Mesodermal cell (in vitro differentiated cells): Measurements from ENCODE around the gene FBXW8.

Source experiments
- H3K27ac ChIP-seq: 2 replicates; pipeline ENCODE4 v1.7.0; 2013; ENCODE audit warnings: mild to moderate bottlenecking, low read depth, low read length, moderate library complexity; ENCODE audit not compliant: severe bottlenecking
- H3K36me3 ChIP-seq: 2 replicates; pipeline ENCODE4 v1.7.1; 2013; ENCODE audit warnings: mild to moderate bottlenecking, low read length, moderate library complexity; ENCODE audit not compliant: control insufficient read depth, insufficient read depth
- H3K4me1 ChIP-seq: one replicate; pipeline ENCODE4 v1.7.1; 2013; ENCODE audit warnings: mild to moderate bottlenecking, low read length; ENCODE audit not compliant: insufficient read depth, control insufficient read depth, poor library complexity, severe bottlenecking
- H3K4me3 ChIP-seq: 2 replicates; pipeline ENCODE4 v1.7.0; 2013; ENCODE audit warnings: low read length, control low read depth, mild to moderate bottlenecking; ENCODE audit not compliant: insufficient read depth, poor library complexity, severe bottlenecking; ENCODE audit errors: extremely low read depth
- H3K9me3 ChIP-seq: 2 replicates; pipeline ENCODE4 v1.7.1; 2013; ENCODE audit warnings: mild to moderate bottlenecking, low read length, moderate library complexity; ENCODE audit not compliant: control insufficient read depth
- WGBS, 2 experiments: methylation state at CpG; one replicate each; pipeline ENCODE4 v1.1.5; 2013; ENCODE audit warnings: missing lambda C conversion rate in 2 of 2; ENCODE audit not compliant: insufficient coverage in 2 of 2; 5-methylcytosine and 5-hydroxymethylcytosine counted together

FBXW8 gene

GRCh38 chr12:117034701-117035151, 124.0 kb downstream of the FBXW8 start:
- Histone ChIP-seq H3K27ac (no peak overlapping the region), H3K4me1 (peaks cover 6% of the 10 kb centered on the region), H3K36me3 (no peaks in the 10 kb centered on the region), H3K9me3 (no peaks in the 10 kb centered on the region), H3K4me3 (no peak overlapping the region)
- 94% methylated on average over 17 of the region's 17 CpGs for WGBS, 2 experiments

- no peaks in the 10 kb centered on the region for H3K9me3 ChIP-seq
- no peak overlapping the region for H3K4me3 ChIP-seq
- 83 to 93% methylated on average over 2 to 7 of the region's 8 CpGs for WGBS, 2 experiments
Observed at GRCh38 chr12:117035287-117035686, 124.5 kb downstream of the FBXW8 start.

GRCh38 chr12:117036046-117036445, 125.3 kb downstream of the FBXW8 start:
- no peak overlapping the region for H3K27ac ChIP-seq
- H3K4me1 ChIP-seq, result peaks cover 6% of the 10 kb centered on the region
- no peaks in the 10 kb centered on the region for H3K9me3 ChIP-seq
- 87 to 90% methylated on average over 8 to 9 of the region's 9 CpGs for WGBS, 2 experiments
- H3K36me3 ChIP-seq, result no peaks in the 10 kb centered on the region
- no peak overlapping the region for H3K4me3 ChIP-seq

More at GRCh38 chr12:117035287-117035686, 124.5 kb downstream of the FBXW8 start:
- Histone ChIP-seq H3K27ac (no peak overlapping the region), H3K36me3 (no peaks in the 10 kb centered on the region), H3K4me1 (peaks cover 6% of the 10 kb centered on the region)

GRCh38 chr12:117036547-117036946, 125.8 kb downstream of the FBXW8 start:
- Histone ChIP-seq H3K9me3 (no peaks in the 10 kb centered on the region), H3K27ac (no peak overlapping the region), H3K36me3 (no peaks in the 10 kb centered on the region), H3K4me3 (no peak overlapping the region), H3K4me1 (peaks cover 6% of the 10 kb centered on the region)
- 93 to 95% methylated on average over 9 to 12 of the region's 13 CpGs for WGBS, 2 experiments

GRCh38 chr12:117037289-117038022, 126.7 kb downstream of the FBXW8 start:
- H3K27ac ChIP-seq, result no peak overlapping the region
- H3K4me3 ChIP-seq, result no peak overlapping the region
- WGBS, 2 experiments, result 82 to 88% methylated on average over 18 to 22 of the region's 22 CpGs
- peaks cover 13% of the 10 kb centered on the region for H3K4me1 ChIP-seq
- no peaks in the 10 kb centered on the region for H3K9me3 ChIP-seq
- H3K36me3 ChIP-seq, result no peaks in the 10 kb centered on the region

GRCh38 chr12:117038023-117038680, 127.4 kb downstream of the FBXW8 start:
- 94 to 97% methylated on average over 10 to 12 of the region's 15 CpGs for WGBS, 2 experiments

GRCh38 chr12:117038919-117039318, 128.2 kb downstream of the FBXW8 start:
- 86 to 91% methylated on average over 14 to 23 of the region's 24 CpGs for WGBS, 2 experiments
- Histone ChIP-seq H3K27ac (no peak overlapping the region), H3K9me3 (no peaks in the 10 kb centered on the region), H3K4me3 (no peak overlapping the region), H3K36me3 (no peaks in the 10 kb centered on the region), H3K4me1 (peaks cover 23% of the 10 kb centered on the region)

More at GRCh38 chr12:117038023-117038680, 127.4 kb downstream of the FBXW8 start:
- Histone ChIP-seq H3K27ac (no peak overlapping the region), H3K4me1 (peaks cover 20% of the 10 kb centered on the region), H3K4me3 (no peak overlapping the region), H3K9me3 (no peaks in the 10 kb centered on the region), H3K36me3 (no peaks in the 10 kb centered on the region)

GRCh38 chr12:117039891-117040309, 129.2 kb downstream of the FBXW8 start:
- Histone ChIP-seq H3K4me3 (no peak overlapping the region), H3K36me3 (no peaks in the 10 kb centered on the region), H3K9me3 (no peaks in the 10 kb centered on the region), H3K27ac (no peak overlapping the region), H3K4me1 (peaks cover 24% of the 10 kb centered on the region)
- 96% methylated on average over 16 to 19 of the region's 19 CpGs for WGBS, 2 experiments

GRCh38 chr12:117040496-117040895, 129.7 kb downstream of the FBXW8 start:
- WGBS, 2 experiments, result 88 to 98% methylated on average over 8 to 13 of the region's 13 CpGs
- no peaks in the 10 kb centered on the region for H3K9me3 ChIP-seq
- H3K4me1 ChIP-seq, result peaks cover 30% of the 10 kb centered on the region
- H3K36me3 ChIP-seq, result no peaks in the 10 kb centered on the region
- H3K27ac ChIP-seq, result no peak overlapping the region
- no peak overlapping the region for H3K4me3 ChIP-seq

- H3K9me3 ChIP-seq, result no peaks in the 10 kb centered on the region
- H3K4me3 ChIP-seq, result no peak overlapping the region
- WGBS, 2 experiments, result 95 to 100% methylated on average over 1 to 5 of the region's 11 CpGs
- peaks cover 39% of the 10 kb centered on the region for H3K4me1 ChIP-seq
- H3K36me3 ChIP-seq, result no peaks in the 10 kb centered on the region
- H3K27ac ChIP-seq, result no peak overlapping the region
Observed at GRCh38 chr12:117041798-117042170, 131.0 kb downstream of the FBXW8 start.
